Tibial artery (tissue), 4 donors: ENCODE data around the gene FAM3A.

Experiments used
- DNase-seq, 2 donors: peaks; one replicate each; pipeline ENCODE4 v3.0.0-alpha.2; 2019
- H3K27ac ChIP-seq, 2 donors: fragments of 200-600 bp; sonication (generic) in 1 of 2; 1 replicate in 1 of 2; 2 replicates in 1 of 2; pipeline ENCODE4 v1.5.1; 2018 to 2019; ENCODE audit warnings: mild to moderate bottlenecking in 1 of 2
- H3K27me3 ChIP-seq, 2 donors: fragments of 200-600 bp; sonication (generic) in 1 of 2; one replicate each; pipeline versions ENCODE4 v1.5.1 to v1.6.0; 2016 to 2019
- H3K36me3 ChIP-seq, 3 donors: fragments of 200-600 bp; sonication (generic) in 2 of 3; one replicate each; pipeline ENCODE4 v1.5.1; 2016 to 2019; ENCODE audit warnings: mild to moderate bottlenecking in 2 of 3
- H3K4me1 ChIP-seq, 4 donors: fragments of 200-600 bp; sonication (generic) in 2 of 4; 1 replicate in 3 of 4; 2 replicates in 1 of 4; pipeline ENCODE4 v1.5.1; 2016 to 2019
- H3K4me3 ChIP-seq, 2 donors: fragments of 200-600 bp; sonication (generic) in 1 of 2; 1 replicate in 1 of 2; 2 replicates in 1 of 2; pipeline ENCODE4 v1.5.1; 2018 to 2019; ENCODE audit warnings: mild to moderate bottlenecking in 2 of 2
- H3K9me3 ChIP-seq, 3 donors: fragments of 200-600 bp; sonication (generic) in 1 of 3; one replicate each; pipeline ENCODE4 v1.5.1; 2016 to 2019
- CTCF ChIP-seq, 2 experiments: fragments of 200-600 bp in 1 of 2; fragments of 450-650 bp in 1 of 2; IDR thresholded peaks; one replicate each; pipeline ENCODE4 v1.5.1; 2017 to 2019; ENCODE audit warnings: antibody characterized with exemption in 2 of 2, mild to moderate bottlenecking in 1 of 2, moderate library complexity in 1 of 2
- intact Hi-C: fragments of 100-400 bp; cut with DNase I; formaldehyde crosslinking; loops from one replicate; pipeline ENCODE4 v1.15.0; 2023; ENCODE audit warnings: low total_unique reads

Gene FAM3A

GRCh38 chrX:154476821-154477220 lies 39.2 kb downstream of the FAM3A start:
- Histone ChIP-seq H3K9me3 (no peaks in the 10 kb centered on the region), H3K4me3 (no peak overlapping the region), H3K4me1 (peaks cover 0 to 9% (median 4%) of the 10 kb centered on the region in 4 donors), H3K36me3 (peaks cover 0 to 23% (median 4%) of the 10 kb centered on the region in 3 donors), H3K27me3 (no peaks in the 10 kb centered on the region), H3K27ac (no peak overlapping the region)
- no peak for TF ChIP-seq CTCF (IDR thresholded peaks at IDR 0.05)
- DNase-seq = no peak
- intact Hi-C loops = no loop called here

- no peak for TF ChIP-seq CTCF (IDR thresholded peaks at IDR 0.05)
- H3K4me1 ChIP-seq = peaks cover 0 to 8% (median 2%) of the 10 kb centered on the region in 4 donors
- no peak for DNase-seq
- H3K27me3 ChIP-seq = no peaks in the 10 kb centered on the region
- no peak overlapping the region for H3K4me3 ChIP-seq
- no peaks in the 10 kb centered on the region for H3K9me3 ChIP-seq
- intact Hi-C loops = no loop called here
- H3K36me3 ChIP-seq = peaks cover 4 to 54% (median 31%) of the 10 kb centered on the region in 3 donors
- no peak overlapping the region for H3K27ac ChIP-seq
Measured at GRCh38 chrX:154473683-154474082, 42.3 kb downstream of the FAM3A start.

- intact Hi-C loops = no loop called here
- DNase-seq = no peak
- peaks cover 0 to 3% (median under 1%) of the 10 kb centered on the region in 4 donors for H3K4me1 ChIP-seq
- H3K27me3 ChIP-seq = no peaks in the 10 kb centered on the region
- peaks cover 4 to 61% (median 36%) of the 10 kb centered on the region in 3 donors for H3K36me3 ChIP-seq
- TF ChIP-seq CTCF (IDR thresholded peaks at IDR 0.05) = no peak
- no peaks in the 10 kb centered on the region for H3K9me3 ChIP-seq
- no peak overlapping the region for H3K27ac ChIP-seq
- H3K4me3 ChIP-seq = no peak overlapping the region
Measured at GRCh38 chrX:154472685-154473632, 43.1 kb downstream of the FAM3A start.

- Histone ChIP-seq H3K4me3 (no peak overlapping the region), H3K36me3 (peaks cover 4 to 70% (median 45%) of the 10 kb centered on the region in 3 donors), H3K9me3 (no peaks in the 10 kb centered on the region), H3K4me1 (no peaks in the 10 kb centered on the region), H3K27ac (no peak overlapping the region), H3K27me3 (no peaks in the 10 kb centered on the region)
- no peak for TF ChIP-seq CTCF (IDR thresholded peaks at IDR 0.05)
- intact Hi-C loops = no loop called here
- DNase-seq = no peak
Measured at GRCh38 chrX:154471839-154472684, 44.0 kb downstream of the FAM3A start.

GRCh38 chrX:154470914-154471568 lies 45.0 kb downstream of the FAM3A start:
- no peak overlapping the region for H3K27ac ChIP-seq
- H3K4me3 ChIP-seq = no peak overlapping the region
- H3K27me3 ChIP-seq = no peaks in the 10 kb centered on the region
- no peak for TF ChIP-seq CTCF (IDR thresholded peaks at IDR 0.05)
- H3K4me1 ChIP-seq = no peaks in the 10 kb centered on the region
- no peaks in the 10 kb centered on the region for H3K9me3 ChIP-seq
- no peak for DNase-seq
- peaks cover 11 to 80% (median 55%) of the 10 kb centered on the region in 3 donors for H3K36me3 ChIP-seq
- intact Hi-C loops = no loop called here
